ENCODE measurements around the gene FARS2.

FARS2 gene

DNA sequence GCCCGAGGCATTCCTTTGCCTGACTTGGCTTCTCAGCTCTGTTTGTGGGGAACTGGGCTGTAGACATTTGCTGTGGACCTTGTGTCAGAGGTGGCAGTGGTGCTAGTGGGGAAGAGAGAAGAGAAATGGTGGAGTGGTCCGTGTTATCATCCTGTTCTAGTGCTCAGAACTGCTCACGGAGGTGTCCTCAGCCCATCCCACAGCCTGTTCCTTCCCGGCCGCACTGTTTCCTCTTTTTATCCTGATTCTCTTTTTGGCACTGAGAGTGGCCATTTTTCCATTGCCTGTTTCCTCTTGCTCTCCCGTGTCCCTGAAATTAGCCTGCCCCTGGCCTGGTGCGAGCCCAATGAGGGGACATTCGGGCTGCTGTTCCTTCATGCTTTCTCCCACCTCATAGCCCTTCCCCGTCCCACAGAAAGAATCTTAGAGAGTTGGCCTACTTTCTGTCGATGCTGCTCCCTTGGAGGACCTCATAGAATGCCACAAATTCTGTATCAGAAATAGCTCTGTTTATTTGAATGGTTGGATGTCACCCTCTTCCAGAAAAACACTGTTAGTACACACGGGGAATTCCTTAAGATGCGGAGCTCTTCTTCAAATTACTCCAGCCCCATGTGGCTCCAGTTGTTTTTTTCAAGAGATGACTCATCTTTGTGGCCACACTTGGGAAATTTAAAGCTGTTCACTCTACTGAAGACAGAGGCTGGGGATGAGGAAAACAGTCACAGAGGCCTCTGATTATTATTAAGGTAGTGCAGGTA, 26.1 kb downstream of the FARS2 start:
- no peak for ATAC-seq

DNA sequence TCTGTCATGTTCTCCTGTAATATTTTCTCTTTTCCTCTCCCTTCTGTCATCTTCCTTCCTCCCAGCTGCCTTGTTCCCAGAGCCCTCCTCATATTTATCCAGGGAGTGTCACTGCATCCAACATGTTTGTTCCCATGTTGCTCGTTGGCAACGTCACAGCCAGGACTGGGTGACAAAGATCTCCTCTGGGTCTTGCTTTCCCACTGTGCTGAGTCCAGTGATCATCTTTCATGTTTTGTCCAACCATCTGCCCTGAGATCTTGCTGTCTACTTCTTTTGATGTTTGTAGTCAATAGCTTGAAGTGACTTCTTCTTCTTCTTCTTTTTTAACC, 26.6 kb downstream of the FARS2 start:
- ATAC-seq: no peak

DNA sequence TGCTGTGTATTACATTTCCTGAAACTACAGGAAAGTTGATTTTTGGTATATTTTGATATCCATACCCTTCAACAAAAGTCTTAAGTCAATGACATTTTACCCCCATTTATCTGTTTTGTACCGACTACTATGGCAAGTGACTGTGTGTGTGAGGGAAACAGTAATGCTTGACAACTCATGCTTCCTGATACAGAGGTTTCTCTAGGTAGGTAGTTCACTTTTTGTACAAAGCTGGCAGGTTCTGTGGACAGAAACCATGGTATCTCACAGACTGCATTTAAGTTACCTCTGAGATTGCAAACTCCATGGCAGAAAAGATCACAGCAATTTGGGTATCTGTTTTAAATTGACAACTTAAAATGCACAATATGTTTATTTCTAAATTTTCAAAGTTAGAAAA, 28.8 kb downstream of the FARS2 start:
- ATAC-seq: no peak

DNA sequence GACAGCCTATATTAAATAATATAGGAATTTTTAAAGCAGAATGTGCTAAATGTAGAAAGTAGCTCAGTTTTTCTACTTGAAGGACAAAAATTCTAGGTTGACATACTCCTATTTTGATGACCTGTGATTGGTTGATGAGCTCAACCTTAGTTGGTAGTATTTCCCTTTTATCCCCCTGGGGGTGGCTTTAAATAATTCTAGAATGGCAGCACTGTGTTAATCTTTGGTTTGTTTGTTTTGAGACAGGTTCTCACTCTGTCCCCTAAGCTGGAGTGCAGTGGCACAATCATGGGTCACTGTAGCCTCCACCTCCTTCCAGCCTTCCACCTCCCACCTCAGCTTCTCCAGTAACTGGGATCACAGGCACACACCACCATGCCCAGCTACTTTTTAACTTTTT, 29.2 kb downstream of the FARS2 start:
- ATAC-seq: no peak

DNA sequence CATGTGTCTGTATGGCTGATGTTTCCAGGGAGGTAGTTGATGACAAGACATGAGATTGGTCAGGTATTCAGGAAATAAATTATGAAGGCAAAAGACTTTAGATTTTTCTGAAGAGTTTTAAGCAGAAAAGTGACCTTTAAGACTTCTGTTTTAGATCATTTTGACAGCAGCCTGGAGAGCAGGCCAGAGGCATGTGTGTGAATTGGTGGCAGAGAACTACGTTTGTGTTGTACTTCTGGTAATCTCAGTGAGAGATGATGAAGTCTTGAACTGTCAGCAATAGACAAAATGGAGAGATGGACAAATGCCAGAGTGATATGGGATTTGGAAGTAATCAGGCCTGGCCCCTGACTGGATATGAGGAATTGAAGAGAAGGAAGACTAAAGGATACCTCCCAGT, 30.8 kb downstream of the FARS2 start:
- ATAC-seq: no peak

DNA sequence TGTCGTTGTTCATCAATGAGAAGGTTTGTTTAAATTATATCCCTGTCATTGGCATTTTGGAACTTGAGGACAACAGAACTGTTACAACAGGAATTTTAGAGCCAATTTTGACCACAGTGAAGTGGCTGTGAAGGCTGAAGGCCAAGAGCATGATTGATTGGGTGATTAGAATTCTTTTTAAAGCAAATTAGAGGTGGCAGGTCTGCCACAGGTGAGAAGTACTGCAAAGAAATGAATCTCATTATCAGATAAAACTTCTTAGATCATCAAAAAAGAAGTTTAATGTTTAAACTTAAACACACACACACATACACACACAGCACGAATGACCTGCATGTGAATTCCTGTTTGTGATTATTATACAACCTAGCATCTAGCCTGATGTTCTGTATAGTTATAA, 32.4 kb downstream of the FARS2 start:
- ATAC-seq: no peak

DNA sequence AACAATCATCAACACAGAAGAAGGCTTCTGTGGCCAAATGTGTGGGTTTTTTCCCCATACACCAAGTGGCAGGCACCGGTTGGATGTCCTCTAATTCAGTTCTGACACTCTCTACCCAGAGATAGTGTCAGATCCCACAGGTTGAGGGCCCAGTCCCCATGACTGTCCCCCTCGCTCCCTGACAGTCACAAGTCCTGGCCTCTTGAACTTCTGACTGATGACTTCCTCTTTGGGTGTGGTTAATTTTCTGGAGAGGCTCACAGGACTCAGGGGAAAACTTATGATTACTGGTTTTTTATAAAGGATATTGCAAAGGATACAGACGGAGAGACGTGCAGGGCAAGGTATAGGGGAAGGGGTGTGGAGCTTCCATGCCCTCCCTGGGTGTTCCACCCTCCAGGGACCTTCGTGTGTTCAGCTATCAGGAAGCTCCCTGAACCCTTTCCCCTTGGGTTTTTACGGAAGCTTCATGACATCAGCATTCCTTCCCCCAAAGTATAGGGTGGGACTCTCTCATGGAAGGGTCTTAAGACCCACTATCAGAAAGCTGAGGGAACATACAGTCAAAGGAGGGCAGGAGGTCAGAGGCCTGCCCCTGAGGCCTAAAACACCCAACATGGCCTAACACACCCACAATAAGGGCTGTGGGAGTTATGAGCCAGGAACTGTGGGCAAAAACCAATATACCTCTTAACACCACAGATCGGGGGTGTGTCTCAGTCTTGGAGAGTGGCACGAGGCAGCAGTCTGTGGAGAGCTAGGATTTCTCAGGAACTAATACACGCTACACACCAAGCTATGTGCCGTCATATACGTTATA, 33.3 kb downstream of the FARS2 start:
- ATAC-seq: peak; percentile 21 to 43

DNA sequence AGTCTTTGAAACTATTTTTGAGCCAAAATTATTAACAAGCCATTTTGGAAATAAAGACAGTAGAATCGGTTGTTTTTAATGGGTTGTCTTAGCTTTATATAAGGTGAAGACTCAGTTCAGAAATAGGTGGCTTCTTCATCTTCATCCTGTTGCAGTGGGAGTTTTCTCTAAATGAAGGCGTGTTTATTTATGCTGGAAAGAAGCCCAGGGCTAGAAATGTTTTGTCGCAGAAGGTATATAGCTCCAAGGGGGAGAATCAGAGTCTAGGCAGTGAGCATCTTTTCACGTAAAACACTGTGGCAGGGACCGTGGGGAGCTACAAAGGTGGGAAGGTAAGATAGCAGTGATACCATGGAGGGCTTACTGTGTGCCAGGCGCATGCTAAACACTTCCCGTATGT, 34.3 kb downstream of the FARS2 start:
- no peak for ATAC-seq

DNA sequence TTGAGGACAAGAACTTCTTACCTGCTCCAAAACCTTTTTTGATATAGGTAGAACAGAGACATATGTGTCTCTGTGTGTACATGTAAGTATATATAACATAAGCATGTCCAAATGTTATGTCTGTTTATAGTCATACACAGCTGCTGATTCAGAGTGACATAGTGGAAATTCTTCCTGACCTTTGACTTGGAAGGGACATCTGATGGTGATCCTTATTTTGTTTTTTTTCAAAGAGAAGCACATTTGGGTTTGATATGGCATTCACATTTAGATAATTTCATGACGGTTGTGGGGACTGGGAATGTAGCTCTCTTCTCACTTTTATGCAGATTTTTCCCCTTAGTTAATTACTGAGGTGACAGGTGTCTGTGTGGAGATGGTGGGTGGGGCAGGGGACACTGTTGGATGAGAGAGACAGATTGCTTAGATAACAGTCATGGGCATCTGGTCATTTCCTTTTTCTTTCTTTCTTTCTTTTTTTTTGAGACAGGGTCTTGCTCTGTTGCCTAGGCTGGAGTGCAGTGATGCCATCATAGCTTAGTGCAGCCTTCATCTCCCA, 39.0 kb downstream of the FARS2 start:
- ATAC-seq: no peak

DNA sequence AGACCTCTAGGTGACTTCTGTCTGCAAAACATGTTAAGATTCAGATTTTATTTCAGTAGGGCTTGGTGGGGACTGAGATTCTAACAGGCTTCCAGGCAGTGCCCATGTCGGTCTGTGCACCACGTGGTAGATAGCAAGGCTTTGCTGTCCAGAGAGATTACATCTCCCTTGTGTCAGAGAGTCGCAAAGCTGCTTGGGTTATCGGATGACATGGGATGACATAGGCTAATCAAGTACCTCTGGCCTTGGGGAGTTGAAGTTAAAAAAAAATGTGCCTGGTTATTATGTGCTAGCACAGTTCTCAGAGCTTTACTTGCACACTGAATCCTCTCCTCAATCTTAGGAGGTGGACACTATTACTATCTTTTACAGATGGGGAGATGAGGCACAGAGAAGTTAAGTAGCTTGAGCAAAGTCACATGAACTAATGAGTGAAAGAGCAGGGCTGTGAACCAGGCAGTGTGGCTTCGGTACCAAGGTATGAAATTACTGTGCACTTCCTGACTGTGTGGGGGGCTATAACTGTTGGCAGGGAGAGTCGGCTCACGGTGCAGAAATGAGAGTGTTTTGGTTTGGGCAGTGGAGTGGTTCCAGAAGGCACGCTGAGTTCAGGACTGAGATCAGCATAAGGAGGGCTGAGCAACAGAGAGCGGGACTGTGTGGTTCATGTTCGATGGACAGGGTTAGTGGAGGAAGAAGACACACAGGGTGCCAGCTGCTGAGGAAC, 41.1 kb downstream of the FARS2 start:
- ATAC-seq: peak; percentile 91 to 92

DNA sequence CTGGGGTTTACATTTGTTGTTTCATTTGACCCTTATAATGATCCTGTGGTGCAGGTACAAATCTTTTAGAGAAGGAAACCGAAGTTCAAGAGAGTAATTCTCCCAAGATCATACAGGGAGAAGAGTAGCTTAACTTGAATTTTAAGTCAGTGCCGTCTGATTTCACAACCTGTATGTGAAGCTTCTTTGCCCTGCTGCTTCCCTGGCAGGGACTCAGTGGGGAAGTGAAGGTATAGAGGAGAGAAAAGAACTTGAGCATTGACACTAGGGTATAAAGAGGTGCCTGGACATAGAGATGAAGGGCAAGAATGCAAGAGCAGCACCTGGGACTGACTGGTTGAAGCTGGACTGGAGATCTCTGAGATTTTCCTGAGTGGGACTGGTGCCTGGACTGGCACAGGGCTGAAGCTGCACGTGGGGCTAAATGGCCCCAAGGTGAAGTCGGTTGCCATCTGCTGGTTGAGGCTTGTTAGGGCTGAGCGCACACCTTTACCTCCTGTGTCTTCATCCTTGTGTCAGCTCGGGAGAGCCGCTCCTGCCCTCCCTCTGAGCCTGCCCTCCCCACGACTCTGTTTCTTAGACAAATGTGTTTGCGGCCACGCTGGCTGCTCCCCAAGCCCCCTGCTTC, 41.8 kb downstream of the FARS2 start:
- peak; percentile 70 to 74 for ATAC-seq

DNA sequence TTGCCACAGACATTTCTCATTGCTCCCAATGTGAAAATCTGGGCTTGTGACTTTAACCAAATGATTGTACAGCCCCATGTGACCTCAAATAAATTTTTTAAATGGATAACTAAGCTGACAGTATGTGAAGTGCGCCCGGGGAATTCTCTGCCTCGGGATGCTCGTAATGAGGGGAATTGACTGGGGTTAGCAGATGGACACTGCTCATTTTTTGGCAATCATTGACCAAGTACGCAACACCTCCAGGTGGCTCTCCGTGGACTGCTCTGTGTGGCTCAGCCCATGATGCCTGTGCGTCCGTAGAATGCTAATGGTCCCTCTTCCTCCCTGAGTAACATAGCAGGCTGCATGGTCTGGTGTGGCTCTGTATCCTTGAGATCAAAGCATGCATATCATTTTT, 42.4 kb downstream of the FARS2 start:
- ATAC-seq: no peak

DNA sequence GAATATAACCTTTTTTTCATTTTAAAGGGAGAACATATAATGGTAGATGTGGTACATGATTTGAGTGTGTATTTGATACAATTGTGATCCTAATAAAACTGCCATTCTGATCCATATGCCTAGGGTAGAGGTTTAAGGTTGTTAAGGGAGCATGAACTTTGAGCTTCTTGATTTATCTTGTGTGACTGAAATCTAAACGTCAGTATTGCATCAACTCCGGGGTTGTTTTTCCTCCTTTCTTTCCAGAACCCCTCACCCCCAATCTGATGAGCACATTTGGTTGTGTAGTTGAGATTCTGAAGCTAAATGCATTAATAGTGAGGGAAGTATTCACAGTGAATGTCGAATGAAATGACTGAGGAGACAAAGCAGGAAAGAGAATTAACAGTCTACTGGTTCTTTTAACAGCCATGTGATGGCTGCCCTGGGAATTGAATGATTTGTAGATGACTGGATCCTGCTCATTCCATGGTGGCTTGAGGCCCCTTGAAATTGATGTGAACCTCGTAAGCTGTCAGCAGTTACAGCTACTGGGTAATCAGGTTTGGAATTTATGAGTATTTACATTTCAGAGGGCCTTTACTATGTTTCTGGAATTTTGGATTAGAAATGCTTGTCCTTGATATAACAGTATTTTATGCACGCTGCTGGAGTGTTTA, 44.8 kb downstream of the FARS2 start:
- ATAC-seq: no peak

DNA sequence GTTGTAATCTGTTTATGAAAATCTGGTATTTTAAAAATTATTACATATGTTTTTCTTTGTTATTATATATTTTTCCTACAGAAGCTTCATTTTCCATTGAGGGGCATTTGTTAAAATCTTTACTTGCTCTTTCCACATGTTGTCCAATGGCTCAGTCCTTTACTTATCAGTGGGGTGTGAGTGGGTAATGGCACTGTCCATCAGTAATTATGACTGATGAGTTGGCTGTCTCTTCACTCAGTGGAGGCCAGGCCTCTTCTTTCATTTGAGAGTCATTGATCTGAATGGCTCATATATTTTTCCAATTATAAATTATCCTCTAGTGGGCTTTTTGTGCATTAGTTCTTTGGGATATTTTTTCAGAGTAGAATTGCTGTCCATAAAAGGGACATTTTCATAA, 45.7 kb downstream of the FARS2 start:
- no peak for ATAC-seq

DNA sequence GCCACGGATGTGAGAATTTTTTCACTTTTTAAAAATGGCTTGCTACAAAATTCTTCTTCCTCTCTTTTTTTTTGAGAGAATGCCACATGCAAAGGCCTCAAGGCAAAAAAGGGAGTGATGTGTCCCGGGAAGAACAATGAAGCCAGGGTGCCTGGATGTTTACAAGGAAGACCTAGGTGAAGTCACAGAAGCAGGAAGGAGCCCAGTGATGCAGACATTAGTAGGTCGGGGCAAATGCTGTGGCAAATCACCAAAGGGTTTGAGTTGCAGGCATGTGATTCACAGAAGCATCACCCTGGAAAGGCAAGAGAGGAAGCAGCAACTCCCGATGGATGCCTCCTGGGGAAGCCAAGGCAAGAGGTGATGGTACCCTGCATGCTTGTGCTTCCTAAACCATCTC, 46.8 kb downstream of the FARS2 start:
- ATAC-seq: no peak

DNA sequence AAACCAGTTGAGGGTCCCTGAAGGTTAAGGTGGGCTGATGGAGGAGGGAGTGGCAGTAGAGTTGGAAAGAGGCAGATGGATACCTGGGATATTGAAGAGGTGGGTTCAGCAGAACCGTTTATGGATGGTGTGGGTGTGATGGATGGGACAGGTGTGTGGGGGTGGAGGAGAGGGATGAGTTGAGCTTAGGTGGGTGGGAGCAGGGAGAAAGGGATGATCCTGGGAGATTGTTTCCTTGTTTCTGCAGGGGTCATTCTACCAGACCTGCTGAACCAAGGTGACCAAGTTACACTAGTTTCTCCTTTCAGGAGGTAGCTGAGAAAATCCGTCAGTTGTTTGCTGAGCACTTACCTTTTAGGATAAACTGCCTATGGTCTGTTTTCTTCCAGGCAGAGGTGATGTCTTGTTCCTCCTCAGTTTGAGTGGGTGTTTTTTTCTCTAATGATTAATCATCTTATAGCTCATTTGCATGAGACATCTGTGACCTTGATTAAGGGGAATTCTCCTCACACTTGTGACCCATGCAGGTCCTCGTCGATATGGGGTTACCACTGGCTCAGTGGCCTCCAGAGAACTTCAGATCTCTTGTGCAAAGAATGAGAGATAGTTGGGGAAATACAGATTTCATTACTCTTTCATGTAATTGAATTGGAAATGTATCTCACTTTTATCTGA, 53.0 kb downstream of the FARS2 start:
- peak; percentile 95 to 99 for ATAC-seq

DNA sequence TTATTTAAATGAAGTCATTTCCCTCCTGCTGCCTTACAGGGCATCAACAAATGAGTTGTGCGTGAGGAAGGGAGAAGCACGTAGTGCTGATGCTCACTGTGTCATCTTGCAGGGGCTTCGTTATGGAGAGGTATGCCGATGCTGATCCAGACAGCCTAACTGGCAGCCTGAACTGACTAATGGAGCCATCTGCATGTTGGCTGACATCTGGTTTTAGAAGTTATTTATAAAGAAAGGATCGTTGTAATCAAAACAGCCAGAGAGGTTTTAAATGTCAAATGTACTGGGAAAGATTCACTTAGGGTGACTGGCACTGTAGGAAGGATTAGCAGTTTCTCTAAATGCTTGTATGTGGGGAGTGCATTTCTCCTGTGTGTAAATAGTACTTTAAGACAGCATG, 54.6 kb downstream of the FARS2 start:
- ATAC-seq: no peak

DNA sequence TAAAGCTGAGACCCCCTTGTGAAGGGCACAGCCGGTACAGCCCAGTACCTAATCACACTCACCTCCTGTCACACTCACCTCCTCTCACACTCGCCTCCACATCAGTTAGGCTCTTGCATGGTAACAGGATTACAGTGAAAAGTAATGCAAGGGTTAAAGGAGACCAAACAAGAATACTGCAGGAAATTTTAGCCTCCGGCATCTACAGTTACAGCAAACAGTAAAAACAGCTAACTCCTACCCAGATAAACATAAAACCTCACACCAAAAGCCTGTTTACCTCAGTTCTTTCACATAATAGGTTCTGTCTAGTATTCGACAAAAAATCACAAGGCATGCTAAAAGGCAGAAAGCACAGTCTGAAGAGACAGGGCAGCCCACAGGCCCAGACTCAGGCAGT, 55.6 kb downstream of the FARS2 start:
- ATAC-seq: no peak

DNA sequence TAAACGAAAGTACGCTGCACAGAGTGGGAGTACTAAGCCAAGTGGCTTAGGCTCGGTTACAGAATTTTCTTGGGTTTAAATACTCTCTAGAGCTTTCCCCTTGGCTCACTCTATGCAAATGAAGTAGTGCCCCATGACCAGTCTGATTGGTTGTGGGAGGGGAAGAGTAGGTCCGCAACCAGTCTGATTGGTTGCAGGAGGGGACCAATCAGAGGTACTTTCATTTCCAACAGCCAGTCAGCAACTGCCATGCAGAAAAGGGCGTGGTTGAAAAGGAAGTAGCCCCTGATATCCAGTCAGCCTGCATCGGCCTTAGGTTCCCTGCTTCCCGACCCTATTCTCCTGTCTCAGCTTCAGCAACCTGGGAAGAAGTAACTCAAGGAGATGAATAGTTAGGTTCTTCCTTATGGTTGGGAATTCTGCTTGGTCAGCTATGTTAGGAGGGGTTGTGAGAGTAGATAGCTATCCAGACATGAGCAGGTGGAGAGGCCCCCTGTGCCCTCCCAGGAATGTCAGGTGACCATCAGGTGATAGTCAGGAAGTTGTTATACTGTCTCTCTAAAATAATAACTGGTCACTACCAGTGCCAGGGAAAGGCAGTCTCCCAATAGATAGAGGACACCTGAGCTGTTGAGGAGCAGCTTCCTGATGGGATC, 57.4 kb downstream of the FARS2 start:
- ATAC-seq: no peak

DNA sequence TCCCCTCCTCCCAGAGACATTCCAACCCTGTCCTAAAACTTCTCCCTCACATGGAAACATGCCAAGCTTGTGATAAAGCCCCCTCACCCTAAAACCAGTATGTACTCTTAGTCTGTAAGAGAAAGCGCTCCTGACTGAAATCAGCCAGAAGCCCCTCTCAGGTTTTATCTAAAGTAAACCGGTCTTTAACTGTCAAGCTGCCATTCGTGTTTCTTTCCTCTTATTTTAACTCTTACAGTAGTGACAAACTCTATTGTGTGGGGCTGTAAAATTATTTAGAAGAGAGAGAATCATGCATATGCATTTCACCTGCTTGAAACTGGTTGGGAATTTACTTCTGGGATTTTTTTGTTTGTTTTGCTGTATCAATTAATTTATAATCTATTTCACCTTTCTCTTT, 62.7 kb downstream of the FARS2 start:
- ATAC-seq: no peak

DNA sequence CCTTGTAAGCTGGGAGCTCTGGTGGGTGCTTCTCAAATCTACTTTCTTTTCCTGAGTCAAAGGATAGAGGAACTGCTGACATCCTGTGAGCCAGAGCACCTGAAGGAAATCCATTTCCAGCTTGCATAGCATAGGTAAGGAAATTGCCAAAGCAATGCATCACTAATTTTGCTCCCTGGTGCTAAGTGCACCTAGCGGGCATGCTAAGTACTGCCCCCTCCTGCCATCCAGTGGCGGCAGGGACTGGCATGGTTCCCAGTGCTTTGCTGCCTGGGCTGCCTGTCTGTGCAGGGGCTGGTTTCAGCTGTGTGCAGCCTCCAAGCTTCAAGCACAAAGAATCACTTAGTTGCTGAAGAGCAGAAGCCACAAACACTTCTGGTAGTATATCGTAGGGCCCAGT, 63.9 kb downstream of the FARS2 start:
- ATAC-seq: no peak

Data from activated CD4-positive, CD25-positive, alpha-beta regulatory T cell treated with anti-CD3 and anti-CD28 coated beads, Interleukin-2, amount 50 U/mL, for 24 hours (primary cell).